Measurements from ENCODE around the gene DNASE2.

GRCh38 chr19:12828494-12828893 is 52.8 kb downstream of the DNASE2 start:
- TF ChIP-seq YY1 (IDR thresholded peaks at IDR 0.05; ENCODE audit: low read depth), result no peak
- TF ChIP-seq ZBTB7A (IDR thresholded peaks at IDR 0.05; ENCODE audit: low read depth), result no peak
- TF ChIP-seq CREB1 (IDR thresholded peaks at IDR 0.05; ENCODE audit: low read depth), result no peak
- no peak for TF ChIP-seq RAD21 (IDR thresholded peaks at IDR 0.05; ENCODE audit: low read depth)
- TF ChIP-seq MAX (IDR thresholded peaks at IDR 0.05), result no peak
- no peak for TF ChIP-seq REST (IDR thresholded peaks at IDR 0.05; ENCODE audit: low read depth)
- TF ChIP-seq NFIC (IDR thresholded peaks at IDR 0.05), result no peak
- TF ChIP-seq TAF1 (IDR thresholded peaks at IDR 0.05; ENCODE audit: low read depth), result no peak
- TF ChIP-seq CEBPB (IDR thresholded peaks at IDR 0.05), result no peak
- no peak for TF ChIP-seq EP300 (IDR thresholded peaks at IDR 0.05; ENCODE audit: borderline replicate concordance)
- no peak; the same call in 1 of the 2 replicates for TF ChIP-seq EGR1 (IDR thresholded peaks at IDR 0.05)
- no peak for TF ChIP-seq USF1 (IDR thresholded peaks at IDR 0.05)
- TF ChIP-seq FOXM1 (IDR thresholded peaks at IDR 0.05; ENCODE audit: borderline replicate concordance, low read depth), result no peak
- TF ChIP-seq TCF12 (IDR thresholded peaks at IDR 0.05; ENCODE audit: low read depth), result no peak
